ENCODE results near the gene INPP5B.

INPP5B gene

DNA sequence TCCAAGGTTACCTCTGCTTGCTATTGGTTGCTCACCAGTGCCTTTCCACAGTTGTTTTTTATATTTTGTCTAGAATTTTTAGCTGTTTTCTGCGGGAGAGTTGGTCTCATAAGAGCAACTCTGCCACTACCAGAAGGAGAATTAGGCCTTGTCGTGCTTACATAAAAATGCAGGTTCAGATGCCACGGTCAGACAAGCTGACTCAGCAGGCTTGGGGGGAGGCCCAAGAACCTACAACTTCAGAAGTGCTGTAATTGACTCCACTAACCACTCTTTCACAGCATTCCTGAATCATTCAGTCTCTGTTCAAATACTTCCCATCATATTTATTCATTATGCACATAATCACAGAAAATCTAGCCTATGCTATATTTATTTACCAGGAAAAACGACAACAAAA, 115.7 kb downstream of the INPP5B start:
- no peak for DNase-seq

DNA sequence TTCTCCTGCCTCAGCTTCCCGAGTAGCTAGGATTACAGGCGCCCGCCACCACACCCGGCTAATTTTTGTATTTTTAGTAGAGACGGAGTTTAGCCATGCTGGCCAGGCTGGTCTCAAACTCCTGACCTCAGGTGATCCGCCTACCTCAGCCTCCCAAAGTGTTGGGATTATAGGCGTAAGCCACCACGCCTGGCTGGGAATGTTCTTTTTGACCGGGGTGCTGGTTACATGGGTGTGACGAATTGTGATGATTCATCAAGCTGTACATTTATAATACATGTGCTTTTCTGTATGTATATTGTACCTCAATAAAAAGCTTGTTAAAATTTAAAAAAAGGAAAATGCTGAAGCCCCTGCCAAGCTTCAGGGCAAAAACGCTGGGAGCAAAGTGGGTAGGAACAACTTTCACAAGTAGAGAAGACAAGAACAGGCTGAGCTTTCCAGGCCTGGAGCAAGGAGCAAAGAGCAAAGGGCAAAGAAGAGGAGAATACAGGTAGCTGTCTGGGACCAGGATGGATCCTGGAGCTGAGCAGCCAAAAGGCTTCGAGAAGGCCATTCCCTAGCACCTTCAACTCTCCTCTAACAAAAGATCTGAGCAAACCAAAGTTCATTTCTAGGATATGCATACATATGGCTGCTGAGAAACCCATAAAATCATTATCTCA, 118.3 kb downstream of the INPP5B start:
- DNase-seq: no peak

DNA sequence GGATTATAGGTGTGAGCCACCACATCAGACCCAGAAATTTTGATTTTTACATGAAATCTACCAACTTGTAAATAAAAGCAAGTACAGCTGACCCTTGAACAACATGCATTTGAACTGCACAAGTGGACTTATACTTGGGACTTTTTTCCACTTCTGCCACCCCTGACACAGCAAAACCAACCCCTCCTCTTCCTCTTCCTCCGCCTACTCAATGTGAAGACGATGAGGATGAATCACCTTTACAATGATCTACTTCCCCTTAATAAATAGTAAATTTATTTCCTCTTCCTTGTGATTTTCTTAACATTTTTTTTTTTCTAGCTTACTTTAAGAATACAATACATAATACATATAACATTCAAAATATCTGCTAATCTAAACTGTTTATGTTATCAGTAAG, 121.3 kb downstream of the INPP5B start:
- peak; percentile 27 for DNase-seq

DNA sequence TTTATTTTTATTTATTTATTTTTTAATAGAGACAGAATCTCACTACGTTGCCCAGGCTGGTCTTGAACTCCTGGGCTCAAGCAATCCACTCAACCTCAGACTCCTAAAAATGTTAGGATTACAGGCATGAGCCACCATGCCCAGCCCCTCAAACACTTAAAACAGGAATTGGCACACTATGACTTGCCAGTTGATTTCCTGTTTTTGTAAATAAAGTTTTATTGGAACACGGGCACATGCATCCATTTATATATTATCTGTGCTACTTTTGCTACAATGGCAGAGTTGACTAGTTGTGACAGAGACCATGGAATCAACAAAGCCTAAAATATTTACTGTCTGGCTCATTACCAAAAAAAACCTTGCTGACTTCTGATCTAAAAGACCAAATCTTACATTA, 122.9 kb downstream of the INPP5B start:
- no peak for DNase-seq

DNA sequence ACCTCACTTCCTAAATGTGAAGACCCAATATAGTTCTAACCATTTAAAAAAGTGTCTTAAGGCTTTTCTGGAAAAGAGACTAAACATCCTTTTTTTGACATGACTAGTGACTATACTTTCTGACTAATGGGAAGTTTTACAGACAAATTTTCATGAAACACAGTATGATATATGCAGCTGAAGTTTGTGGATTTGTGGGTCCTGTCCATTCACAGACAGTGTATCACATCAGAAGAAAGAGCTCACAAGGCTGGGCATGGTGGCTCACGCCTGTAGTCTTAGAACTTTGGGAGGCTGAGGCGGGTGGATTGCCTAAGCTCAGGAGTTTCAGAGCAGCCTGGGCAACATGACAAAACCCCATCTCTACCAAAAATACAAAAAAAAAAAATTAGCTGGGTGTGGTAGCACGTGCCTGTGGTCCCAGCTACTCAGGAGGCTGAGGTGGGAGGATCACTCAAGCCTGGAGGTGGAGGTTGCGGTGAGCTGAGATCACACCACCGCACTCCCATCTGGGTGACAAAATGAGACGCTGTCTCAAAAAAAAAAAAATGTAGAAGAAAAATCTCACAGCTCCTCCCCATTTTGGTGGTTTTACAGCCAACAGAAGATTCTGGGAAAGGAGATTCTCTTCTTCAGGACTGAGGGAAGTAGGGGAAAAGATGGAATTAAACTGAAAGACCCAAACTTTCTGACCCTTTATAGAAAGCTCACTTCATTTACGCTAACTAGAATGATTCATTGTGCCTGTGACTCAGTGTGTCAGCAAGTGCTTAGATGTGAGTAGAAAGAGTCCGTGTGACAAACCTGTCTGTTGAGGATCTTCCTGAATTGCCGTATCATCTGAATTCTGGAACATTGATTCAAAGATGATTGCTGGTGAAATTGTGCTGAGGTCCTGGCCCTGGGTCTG, 123.7 kb downstream of the INPP5B start:
- no peak for DNase-seq

DNA sequence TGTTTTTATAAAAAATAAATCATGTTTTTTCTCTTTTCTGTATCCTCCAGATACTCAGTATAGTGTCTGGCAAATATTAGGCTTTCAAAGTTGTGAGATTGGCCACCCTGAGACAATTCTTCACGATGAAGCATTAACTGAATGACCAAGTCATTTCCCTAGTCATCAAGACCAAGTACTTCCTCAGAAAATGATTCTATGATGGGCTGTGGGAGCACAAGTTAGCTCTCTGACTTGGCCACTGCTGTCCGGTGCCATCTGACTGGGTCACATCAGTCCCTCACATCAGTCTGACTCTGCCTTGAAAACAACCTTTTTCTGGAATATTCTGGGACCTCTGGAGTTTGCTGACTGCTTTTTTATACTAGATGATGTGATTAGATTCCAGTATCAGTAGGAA, 125.4 kb downstream of the INPP5B start:
- DNase-seq: no peak

DNA sequence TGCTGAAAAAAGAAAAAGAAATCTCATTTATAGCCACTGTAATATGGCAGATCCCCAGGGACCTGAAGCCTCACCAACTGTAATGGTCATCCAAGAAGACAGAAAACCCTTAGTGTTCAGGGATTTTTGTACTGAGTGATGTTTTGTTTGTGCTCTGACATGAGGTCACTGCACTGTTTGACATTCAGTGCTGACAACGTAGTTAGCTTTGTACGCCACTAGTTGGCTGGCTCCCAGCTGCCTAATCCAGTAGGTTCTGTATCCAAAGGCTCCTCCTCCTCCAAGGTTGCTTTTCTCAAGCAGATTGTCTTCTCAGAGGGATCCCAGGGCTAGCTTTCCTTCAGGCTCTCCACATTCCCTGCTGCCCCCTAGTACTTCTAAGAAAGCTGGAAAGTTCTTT, 129.4 kb downstream of the INPP5B start:
- DNase-seq: no peak

DNA sequence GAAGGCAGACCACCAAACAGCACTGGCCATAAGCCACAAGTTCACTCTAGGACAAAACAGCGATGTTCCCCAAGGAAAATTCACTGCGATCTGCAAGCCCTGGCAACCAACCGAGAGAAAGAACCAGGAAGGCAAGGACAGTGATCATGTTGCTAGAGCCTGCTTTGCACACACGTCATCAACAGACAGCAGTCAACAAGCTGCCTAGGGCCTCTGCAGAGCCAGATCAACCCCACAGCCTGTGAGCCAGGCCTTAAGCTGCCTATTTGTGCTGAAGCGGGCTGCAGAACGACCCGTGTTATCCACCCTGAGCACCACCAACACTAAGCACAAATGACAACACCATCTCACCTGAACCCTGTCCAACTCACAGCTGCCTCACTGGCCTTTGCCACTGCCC, 132.6 kb downstream of the INPP5B start:
- DNase-seq: no peak

DNA sequence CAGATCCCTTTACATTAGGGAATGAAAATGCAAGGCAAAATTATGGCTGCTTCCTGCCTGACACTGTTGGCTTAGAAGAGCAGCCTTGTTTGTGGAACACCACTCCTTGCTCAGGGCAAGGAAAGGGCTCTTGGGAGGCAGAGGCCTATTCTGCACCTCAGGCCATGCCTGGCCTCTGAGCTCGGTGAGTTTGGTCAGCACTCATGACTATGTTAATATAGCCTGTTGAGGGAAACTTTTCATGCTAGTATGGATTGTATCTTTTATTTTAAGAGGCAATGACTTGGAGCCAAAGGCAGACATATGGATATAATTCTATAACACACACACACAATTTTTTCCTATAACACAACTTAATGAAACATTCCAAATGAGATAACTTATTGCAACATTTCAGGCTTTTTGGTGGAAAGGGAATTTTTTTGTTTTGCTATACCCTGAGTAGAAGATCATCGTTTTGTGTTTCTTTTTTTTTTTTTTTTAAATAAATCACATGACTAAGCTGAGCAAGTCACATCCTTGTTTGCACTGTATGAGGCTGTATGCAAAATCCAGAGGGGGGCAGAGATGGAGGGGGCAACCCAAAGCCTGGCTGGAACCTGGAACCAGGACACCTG, 133.2 kb downstream of the INPP5B start:
- no peak for DNase-seq

DNA sequence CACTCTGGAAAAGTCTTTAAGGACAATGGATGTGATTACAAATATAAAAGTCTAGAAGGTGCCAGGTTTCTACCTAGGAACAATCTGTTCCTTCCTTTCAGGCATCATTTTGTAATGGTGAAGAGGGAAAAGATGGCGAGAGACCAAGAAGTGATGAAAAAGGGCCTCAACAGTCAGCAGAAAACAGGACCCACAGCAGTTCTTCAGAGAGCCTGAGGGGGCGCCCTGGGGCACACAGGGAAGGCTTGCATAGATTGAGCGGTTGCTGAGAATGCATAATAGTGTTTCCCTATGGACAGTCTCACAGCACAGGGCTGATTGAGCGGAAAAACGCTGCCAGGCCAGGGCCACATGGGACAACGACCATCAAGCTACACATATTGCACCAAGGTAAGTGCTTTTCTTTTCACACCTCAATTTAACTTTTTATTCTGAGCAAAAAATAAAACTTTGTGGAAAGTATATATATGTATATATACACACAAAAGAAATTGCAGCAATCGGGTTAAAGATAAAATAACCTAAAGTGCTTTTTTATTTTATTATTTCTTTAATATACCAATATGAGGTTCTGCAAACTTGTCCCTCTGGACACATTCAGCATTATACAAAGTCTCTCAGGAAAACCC, 135.7 kb downstream of the INPP5B start:
- DNase-seq: peak; percentile 70
